NCI-H128 (cell line): Measurements from ENCODE around the gene SCGB1C2.

ENCODE experiments used
- DNase-seq: peaks from one replicate; lab custom pipeline; 2025; ENCODE audit not compliant: unreplicated experiment; lab: John Stamatoyannopoulos, UW

SCGB1C2 gene

DNA sequence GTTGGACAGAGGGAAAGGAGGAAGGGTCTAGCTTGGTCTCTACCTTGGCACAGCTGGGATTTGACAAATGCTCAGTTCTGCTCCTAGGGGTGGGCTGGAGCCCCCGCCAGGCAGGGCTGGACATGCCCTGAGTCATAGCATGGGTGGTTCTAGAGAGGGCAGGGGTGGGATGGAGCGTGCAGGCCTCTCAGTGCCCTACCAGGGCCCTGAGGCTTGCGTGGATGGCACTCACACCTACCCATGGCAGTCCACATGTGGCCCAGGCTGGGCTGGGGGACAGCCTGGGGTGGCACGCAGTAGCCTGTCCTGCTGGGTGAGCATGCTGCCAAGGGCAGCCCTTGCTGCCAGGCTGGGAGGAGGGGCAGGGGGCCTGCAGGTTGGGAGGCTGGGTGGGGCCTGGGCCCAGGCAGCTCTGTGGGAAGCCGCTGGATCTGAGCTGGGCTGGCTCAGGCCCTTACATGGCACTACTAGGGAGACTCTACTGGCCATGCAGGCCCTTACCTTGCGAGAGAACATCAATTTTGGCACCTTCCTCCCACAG lies 32.8 kb downstream of the SCGB1C2 start:
- DNase-seq, result no peak

DNA sequence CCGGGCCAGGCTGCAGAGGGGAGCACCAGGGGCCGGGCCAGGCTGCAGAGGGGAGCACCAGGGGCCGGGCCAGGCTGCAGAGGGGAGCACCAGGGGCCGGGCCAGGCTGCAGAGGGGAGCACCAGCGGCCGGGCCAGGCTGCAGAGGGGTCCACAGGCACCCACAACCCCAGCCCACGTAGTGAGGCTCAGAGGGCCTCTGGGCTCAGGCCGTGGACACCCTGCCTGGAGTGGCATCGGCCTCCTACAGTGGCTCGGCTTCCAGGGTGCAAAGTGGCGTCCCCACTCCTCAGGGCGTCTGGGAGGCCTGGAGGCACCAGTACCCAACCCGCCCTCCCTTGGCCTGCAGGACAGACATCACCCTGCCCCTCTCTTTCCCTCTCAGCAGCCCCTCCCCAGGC lies 34.5 kb downstream of the SCGB1C2 start:
- no peak for DNase-seq

DNA sequence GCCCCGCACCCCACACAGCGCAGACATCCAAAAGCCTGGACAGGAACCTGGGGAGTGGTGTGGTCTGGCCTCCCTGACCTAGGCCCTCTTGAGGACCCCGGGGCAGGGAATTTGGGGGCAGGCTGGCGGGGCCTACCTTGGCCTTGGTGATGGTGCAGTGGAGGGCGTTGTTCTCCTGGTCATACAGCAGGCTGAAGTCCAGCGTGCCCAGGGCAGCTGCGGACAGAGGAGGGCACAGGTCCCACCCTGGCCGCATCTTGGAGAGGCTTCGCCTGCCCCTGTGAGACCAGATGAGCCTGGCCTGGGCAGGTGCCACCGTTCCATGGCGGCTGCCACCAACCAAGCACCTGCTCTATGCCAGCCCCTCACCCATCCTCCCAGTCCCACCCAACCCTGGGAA lies 35.0 kb downstream of the SCGB1C2 start:
- DNase-seq, result no peak

DNA sequence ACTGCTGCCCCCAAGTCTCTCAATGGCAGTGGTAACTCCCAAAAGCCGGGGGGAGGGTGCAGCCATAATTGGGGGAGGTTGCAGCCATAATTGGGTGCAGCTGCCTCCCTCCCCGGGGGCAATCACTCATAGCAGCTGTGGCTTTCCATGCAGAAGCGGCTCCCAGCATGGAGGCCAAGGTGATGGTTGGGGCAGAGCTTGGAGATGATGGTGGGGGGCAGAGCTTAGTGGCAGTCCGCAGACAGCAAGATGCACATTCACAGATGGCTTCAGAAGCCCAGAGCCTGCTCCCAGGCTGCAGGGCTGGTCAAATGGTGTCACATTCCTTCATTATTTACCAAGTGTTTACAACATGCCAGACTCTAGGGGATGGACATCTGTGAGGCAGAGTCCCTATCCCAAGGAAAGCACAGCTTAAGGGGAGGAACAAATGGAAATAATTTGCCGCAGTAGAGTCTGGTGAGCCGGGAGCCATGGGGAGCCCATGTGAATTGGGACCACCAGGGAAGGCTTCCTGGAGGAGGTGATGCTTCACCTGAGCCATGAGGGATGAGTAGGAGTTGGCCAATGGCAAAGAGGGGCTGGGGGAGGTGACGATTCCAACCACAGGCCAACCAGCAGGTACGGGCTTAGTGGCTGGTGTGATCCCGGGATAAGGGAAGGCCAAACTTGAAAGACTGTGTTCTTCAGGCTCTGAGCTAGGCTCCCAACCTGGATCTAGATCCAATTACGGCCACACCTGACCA lies 36.0 kb downstream of the SCGB1C2 start:
- no peak for DNase-seq

DNA sequence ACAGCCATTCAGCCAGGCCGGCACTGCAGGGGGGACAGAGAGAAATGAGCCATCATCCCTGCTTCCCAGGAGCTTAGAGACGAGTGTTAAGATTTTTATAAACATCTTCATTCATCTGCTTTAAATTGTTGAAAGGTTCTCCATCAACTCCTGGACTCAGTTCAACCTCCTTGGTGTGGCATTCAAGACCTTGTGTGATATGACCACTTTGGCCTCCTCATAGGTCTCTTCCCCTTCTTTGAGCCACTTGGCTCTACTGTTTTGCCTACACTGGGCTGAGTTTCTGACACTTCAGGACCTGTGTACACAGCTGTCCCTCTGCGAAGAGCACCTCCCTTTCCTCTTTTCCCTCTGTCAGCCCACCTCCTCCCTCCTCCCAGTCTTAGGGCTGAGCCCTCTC lies 39.8 kb downstream of the SCGB1C2 start:
- no peak for DNase-seq

DNA sequence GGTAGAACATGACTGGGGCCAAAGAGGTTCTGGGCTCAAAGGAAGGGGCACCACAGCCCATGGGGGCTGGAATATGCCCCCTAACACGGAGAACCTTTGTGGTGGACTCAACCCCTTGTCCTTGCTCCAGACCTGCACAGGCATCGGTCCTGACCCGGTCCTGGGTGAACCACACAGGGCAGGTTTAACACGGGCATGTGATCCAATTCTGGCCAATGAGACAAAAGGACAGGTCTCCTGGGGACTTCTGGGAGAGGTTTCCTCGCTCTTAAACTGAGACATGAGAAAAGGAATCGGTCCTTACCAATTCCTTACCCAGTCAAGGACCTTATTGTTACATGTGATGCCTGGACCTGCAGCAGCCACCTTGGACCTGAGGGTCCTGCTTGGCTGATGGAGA lies 40.4 kb downstream of the SCGB1C2 start:
- DNase-seq, result no peak

DNA sequence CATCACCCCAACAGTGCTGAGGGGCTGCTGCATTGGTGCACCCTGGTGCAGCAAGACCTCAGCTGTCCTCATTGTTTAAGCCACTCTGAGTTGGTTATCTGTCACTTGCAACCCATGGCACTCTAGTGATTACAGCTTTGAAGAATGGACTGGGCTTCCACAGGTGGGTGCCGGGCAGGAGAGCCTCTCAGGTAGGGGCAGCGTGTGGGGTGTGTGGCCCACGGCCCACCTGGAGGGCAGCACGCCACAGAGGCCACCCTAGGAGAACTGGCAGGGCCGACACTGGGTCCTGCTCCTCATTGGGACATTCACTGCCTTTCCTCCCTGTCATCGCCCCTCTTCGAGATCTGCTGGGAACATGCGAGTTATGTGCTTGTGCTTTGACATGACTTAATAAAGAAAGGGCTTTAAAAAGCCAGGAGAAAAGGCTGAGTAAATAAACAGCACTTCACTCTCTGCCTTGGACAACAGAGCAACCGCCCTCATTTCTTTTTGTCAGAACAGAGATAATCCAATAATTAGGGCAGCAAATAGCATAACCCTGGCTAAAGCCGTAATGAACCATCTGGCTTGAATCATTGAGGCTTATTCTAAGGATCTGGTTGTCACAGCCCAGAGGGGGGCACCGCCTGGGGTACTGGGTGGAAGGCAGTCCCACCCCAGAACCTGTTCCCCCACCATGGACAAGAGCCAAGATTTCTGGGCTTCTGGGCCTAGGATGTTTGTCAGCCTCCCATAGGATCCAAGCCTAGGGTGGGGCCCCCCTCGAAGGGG lies 41.1 kb downstream of the SCGB1C2 start:
- DNase-seq, result no peak

DNA sequence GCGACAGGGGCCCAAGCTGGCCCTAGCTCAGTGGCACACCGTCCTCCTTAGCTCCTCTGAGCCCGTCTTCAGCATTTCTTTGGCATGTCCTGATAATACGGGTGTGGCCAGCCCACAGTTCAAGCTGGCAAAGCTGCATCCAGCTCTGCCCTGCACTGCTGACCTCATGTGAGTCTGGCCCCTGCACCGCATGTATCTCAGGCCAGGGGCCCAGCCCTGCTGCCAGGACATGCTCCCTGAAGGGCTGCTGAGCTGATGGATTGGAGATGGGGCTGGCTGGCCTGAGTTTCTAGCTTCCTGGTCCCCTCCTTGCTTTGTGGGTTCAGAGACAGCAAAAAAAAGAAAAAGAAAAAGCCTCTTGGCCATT lies 41.7 kb downstream of the SCGB1C2 start:
- DNase-seq, result no peak

DNA sequence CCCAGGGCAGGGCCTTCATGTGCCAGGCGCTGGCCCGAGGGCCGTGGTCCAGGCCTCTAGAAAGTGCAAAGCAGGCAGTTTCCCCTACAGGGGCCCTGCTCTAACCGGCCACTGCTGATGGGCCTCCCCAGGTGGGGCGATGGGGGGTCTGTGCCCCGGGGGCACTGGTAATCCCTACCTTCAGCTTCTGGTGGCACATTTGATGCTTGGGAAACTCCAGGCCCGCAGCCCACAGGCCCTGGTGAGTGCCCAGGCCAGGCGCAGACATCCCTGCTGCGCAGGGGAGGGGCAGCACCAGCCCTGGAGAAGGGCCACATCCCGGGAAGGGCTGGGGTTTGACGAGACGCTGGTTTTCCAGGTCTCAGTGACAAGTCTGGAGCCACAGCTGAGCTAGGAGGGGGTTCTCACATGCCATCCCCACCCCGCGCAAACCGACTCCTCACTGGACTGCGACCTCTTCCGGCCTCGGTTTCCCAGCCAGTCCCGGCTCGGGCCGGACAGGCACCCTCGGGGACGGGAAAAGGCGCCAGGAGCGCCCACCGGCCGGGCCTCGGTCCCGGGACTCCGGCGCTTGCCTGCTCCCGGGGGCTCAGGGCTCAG lies 42.5 kb downstream of the SCGB1C2 start:
- DNase-seq, result no peak

DNA sequence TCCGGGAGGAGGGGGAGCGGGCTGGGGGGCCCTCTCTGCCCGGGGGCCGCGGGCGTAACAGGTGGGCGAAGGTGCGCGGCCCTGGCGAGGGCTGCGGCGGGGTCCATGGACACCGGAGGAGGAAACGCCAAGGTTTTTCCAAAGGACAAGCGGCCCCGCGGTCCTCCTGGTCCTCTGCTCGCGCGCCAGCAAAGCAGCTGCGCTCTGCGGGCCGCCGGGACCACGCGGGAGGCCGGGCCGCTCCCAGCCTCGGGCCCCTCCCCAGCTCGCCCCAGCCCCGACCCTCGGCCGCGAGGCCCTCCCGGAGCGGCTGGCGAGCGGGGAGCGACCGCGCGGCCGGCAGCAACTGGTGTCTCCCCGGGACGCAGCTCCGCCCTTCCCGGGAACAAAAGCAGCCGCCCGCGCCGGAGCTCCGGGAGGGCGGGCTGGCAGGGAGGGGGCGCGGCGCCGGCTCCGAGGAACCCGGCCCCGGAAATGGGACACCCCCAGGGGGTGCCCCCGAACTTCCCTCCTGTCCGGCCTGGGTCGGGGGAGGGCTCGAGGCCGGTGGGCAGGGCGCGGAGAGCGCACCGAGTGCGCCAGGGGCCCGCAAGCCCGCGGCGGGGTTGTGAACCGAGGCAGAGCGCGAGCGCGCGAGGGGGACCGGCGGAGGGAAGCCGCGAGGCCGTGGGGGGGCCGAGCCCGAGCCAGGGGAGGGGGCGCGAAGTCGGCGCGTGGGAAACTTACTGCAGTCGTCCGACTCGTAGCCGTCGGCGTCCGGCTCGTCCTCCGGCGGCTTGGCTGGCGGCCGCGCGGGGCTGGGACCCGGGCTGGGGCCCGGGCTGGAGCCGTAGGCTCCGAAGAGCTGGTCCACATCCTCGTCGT lies 43.2 kb downstream of the SCGB1C2 start:
- no peak for DNase-seq

DNA sequence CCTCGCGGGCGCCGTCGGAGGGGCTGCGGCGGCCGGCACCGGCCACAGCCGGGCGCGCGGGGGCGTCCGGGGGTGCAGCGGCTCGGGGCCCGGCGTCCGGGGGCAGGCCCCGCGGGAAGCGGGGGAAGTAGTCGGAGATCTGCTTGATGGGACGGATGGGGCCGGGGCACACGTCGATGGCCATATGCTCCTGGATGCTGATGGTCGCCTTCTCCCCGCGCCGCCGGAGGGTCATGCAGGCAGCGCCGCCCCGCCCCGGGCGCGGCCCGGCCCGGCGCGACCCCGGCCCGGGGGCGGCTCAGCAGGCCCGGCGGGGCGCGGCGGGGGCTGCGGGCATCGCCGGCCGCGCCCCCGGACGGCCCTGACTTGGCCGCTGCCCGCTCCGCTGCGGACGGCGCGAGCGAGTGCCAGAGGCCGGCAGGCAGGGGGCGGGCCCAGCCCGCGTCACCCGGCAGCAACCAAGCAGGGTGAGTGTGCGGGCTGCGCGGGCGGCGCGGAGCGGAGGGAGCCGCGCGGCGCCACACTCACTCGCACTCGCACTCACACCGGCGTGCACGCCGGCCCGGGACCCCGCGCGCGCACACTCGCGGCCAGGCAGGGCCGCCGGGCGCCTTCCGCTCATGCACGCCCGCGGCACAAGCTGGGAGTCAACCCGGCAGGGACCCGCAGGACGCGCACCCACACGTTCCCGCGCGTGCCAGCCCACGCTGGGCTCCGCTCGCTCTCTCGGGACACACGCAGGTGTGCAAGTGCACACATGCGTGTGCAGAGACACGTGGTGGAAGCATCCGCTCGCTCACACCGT lies 44.1 kb downstream of the SCGB1C2 start, which contains the start of gene DOC2B:
TSS of gene DOC2B (minus strand) at position 406 of the 805 bp plus-strand sequence. CDS start at position 235, 171 bp downstream.
- no peak for DNase-seq

DNA sequence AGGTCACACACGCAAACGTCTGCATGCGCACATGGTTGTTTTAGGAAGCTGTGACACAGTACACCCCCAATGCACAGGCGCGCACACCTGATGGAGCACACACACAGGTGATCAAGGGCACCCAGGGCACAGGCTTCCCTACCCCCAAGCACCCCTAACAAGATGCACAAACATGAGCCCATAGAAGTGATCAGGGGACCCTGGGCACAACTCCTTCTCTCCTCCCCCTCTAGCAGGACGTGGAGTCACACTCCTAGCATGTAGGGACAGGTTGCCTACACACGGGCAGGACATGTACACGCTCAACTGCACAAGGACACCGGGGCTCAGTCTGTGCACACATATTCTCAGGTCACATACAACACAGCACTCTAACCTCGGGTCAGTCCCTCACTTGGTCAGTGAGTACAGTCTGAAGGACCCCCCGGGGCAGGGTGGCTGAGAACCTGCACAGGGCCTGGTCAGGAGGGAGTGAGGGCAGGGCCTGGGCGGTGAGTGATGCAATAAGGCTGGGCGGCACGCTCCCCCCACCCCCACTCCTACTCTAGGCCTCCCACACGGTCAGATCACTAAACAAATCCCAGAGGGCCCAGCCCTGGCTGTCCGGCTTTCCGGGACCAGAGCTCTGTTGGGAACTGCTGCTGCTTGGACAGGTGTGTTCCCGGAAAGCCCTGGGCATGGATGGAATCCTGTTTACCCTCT lies 44.8 kb downstream of the SCGB1C2 start:
- DNase-seq, result no peak

DNA sequence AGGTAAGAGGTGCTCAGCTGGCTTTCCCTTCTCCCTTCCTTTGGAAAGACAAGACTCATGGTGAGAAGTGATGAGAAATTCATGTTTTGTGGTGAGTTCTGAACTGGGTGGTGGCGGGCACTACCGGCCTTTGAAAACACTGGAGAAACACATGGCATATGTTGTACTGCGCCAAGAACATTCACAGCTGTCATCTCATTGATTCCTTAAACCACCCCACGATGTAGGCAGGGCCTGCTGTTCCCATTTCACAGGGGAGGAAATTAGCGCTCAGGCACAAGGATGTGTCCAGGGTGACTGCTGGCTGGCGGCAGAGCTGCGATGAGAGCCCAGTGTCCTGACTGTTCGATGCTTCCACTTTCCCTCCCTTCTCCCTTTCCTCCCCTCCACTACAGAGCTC lies 45.7 kb downstream of the SCGB1C2 start:
- no peak for DNase-seq

DNA sequence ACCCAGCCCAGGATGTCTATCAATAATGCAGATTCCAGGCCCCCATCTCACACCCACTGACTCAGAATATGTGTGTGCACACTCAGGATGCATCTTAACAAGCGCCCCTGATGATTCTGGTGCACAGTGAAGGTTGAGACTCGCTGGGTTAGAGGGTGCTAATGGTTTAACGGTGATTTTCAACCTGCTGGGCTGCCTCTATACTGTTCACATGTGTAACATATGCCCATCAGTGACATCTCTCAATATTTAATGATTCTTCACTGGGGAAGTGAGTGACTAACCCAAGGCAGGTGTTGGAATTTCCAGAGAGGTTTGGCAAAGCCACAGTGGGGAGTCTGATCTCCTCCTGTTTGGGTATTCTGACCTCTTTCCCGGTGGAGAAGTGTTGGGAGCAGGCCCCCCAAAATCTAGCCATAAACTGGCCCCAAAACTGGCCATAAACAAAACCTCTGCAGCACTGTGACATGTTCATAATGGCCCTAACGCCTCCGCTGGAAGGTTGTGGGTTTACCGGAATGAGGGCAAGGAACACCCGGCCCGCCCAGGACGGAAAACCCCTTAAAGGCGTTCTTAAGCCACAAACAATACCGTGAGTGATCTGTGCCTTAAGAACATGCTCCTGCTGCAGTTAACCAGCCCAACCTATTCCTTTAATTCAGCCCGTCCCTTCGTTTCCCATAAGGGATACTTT lies 48.2 kb downstream of the SCGB1C2 start:
- DNase-seq, result no peak

DNA sequence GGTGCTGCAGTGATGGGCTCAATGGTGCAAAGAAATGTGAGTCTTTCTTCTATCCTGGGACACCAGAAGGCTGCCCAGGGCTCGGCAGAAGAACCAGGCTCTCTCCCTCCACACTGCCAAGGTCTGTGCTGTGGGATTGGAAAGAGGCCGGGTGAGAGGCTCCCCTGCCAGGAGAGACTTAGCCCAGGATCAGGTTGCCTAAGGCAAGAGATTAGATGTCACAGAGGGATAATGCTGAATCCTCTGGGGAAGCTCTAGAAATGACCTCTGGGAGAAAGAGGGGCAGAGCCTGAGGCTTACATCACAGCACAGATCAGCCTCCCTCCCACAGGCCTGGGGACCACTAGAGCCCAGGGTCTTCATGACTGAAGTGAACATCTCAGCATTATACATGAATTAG lies 49.8 kb downstream of the SCGB1C2 start:
- DNase-seq, result no peak
